ENCODE measurements around the gene INTS11. TPM values are rescaled to one million over a fixed set of nuclear protein-coding genes. Genes with fewer than 3 reads are reported as not detected.

INTS11 gene
- total and polyA plus RNA-seq, 2 of the 13 experiments (the other 11 are each of a cell fraction or from before 2014, with no cell fraction given) = 52.8 to 94.8 TPM

- TF ChIP-seq ARID4A (CRISPR knock-in tag; IDR thresholded peaks at IDR 0.05; ENCODE audit: borderline replicate concordance) (no peak), ZNF557 (CRISPR knock-in tag; IDR thresholded peaks at IDR 0.05) (no peak), ZNF563 (CRISPR knock-in tag; IDR thresholded peaks at IDR 0.05) (0 out of 2 replicates have a peak, but pooled peaks have one; percentile 57), ZBTB14 (CRISPR knock-in tag; IDR thresholded peaks at IDR 0.05) (peak; percentile 18; the same call in 1 of the 2 replicates), AGO2 (optimal IDR thresholded peaks at IDR 0.05; ENCODE audit: low read depth, low read length) (peak; percentile 72), ZNF607 (CRISPR knock-in tag; IDR thresholded peaks at IDR 0.05; ENCODE audit: borderline replicate concordance) (peak; percentile 10; the same call in 1 of the 2 replicates), KDM5B (CRISPR knock-in tag; IDR thresholded peaks at IDR 0.05; ENCODE audit: borderline replicate concordance) (0 out of 2 replicates have a peak, but pooled peaks have one; percentile 12), FOSL2 (CRISPR knock-in tag; IDR thresholded peaks at IDR 0.05) (no peak), SOX5 (CRISPR knock-in tag; IDR thresholded peaks at IDR 0.05; ENCODE audit: borderline replicate concordance) (no peak), PAX8 (CRISPR knock-in tag; IDR thresholded peaks at IDR 0.05; ENCODE audit: borderline replicate concordance) (peak; percentile 34; the same call in 1 of the 2 replicates), ZNF790 (CRISPR knock-in tag; IDR thresholded peaks at IDR 0.05; ENCODE audit: borderline replicate concordance) (peak; percentile 91), ZNF850 (CRISPR knock-in tag; conservative IDR thresholded peaks at IDR 0.05) (0 out of 2 replicates have a peak, but pooled peaks have one; percentile 17), MYPOP (CRISPR knock-in tag; IDR thresholded peaks at IDR 0.05) (no peak)
Observed at GRCh38 chr1:1308756-1309250, 15.7 kb downstream of the INTS11 start (continued).
